GM21360 (cell line): ENCODE measurements around the gene IL6R.

Source experiments
- ATAC-seq: cut with Tn5 transposase; IDR thresholded peaks from one replicate; pipeline ENCODE4 v1.9.1; 2021; ENCODE audit warnings: mild to moderate bottlenecking, moderate library complexity; ENCODE audit not compliant: unreplicated experiment

Gene IL6R

GRCh38 chr1:154502744-154503115, 97.6 kb downstream of the IL6R start:
- ATAC-seq = no peak

DNA sequence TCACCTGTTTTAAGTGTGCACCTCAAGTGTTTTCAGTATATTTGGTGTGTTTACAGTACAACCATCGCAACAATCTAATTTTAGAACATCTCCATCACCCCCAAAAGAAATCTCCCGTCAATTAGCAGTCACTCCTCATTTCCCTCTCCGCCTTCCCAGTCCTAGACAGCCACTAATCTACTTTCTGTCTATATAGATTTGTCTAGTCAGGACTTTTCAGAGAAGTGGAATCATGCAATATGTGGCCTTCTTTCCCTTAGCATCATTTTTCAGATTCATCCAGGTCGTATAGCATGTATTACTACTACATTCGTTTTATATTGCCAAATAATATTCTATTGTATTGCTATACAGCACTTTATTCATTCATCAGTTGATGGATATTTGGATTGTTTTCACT, 98.8 kb downstream of the IL6R start:
- ATAC-seq = no peak

DNA sequence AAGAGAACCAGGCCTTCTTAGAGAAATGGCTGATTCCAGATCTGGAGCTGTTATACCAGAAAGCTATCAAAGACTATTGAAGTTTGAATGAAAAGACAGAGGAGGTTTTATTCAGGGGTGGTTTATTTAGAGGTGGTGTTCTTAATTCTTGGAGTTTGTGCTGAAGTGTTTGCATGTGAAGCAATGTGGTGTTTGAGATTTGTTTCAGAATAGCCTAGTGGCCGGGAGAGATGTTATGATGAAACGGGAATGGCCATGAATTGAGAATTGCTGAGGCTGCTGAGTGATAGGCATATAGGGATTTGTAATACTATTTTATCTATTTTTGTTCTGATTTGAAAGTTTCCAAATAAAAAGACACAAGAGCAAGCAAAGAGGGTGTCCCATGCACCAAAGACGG, 107.6 kb downstream of the IL6R start:
- ATAC-seq = no peak

GRCh38 chr1:154514066-154514553, 109.0 kb downstream of the IL6R start:
- no peak for ATAC-seq

- ATAC-seq = no peak
These were observed 112.5 kb downstream of the IL6R start for GRCh38 chr1:154517661-154518060.
